NCI-H2107 (cell line): Measurements from ENCODE around the gene LSMEM2.
"Not testable (repeated sequence)": the region's sequence is repeated elsewhere in the genome, so short reads cannot be mapped to it uniquely, and the experiment has no call there.

Experiments used
- DNase-seq: peaks from one replicate; lab custom pipeline; 2025; lab: John Stamatoyannopoulos, UW

LSMEM2 gene

GRCh38 chr3:50278880-50279224 is at the start of gene LSMEM2:
LSMEM2 (plus strand) TSS chr3:50279087; CDS start chr3:50279114, 27 bp downstream.
- no peak for DNase-seq

- DNase-seq: no peak
Measured at GRCh38 chr3:50229490-50229889, 49.4 kb upstream of the LSMEM2 start.

GRCh38 chr3:50230104-50230793 is 48.6 kb upstream of the LSMEM2 start:
- DNase-seq: no peak

GRCh38 chr3:50230794-50231125 is 48.1 kb upstream of the LSMEM2 start:
- DNase-seq: no peak

GRCh38 chr3:50231581-50231980 is 47.3 kb upstream of the LSMEM2 start:
- DNase-seq: no peak

- DNase-seq: no peak
Measured at GRCh38 chr3:50232303-50232702, 46.6 kb upstream of the LSMEM2 start.

- no peak for DNase-seq
Measured at GRCh38 chr3:50233176-50233575, 45.7 kb upstream of the LSMEM2 start.

- DNase-seq: peak; percentile 88
Measured at GRCh38 chr3:50235716-50236483, 43.0 kb upstream of the LSMEM2 start, which contains the start of gene GNAI2. GNAI2 (plus strand) TSS chr3:50236204; CDS start chr3:50236336, 132 bp downstream.

- DNase-seq: no peak
Measured at GRCh38 chr3:50236484-50237132, 42.3 kb upstream of the LSMEM2 start.

GRCh38 chr3:50237133-50237651 is 41.7 kb upstream of the LSMEM2 start:
- no peak for DNase-seq

- no peak for DNase-seq
Measured at GRCh38 chr3:50237754-50238548, 40.9 kb upstream of the LSMEM2 start.

GRCh38 chr3:50238549-50239026 is 40.3 kb upstream of the LSMEM2 start:
- DNase-seq: no peak

- no peak for DNase-seq
Measured at GRCh38 chr3:50239649-50240048, 39.2 kb upstream of the LSMEM2 start.

- DNase-seq: no peak
Measured at GRCh38 chr3:50241163-50241562, 37.7 kb upstream of the LSMEM2 start.

GRCh38 chr3:50241713-50242380 is 37.0 kb upstream of the LSMEM2 start:
- no peak for DNase-seq

GRCh38 chr3:50242381-50242770 is 36.5 kb upstream of the LSMEM2 start:
- DNase-seq: no peak

- DNase-seq: no peak
Measured at GRCh38 chr3:50242851-50243542, 35.9 kb upstream of the LSMEM2 start.

- no peak for DNase-seq
Measured at GRCh38 chr3:50243543-50243895, 35.4 kb upstream of the LSMEM2 start.

GRCh38 chr3:50244813-50245212 is 34.1 kb upstream of the LSMEM2 start:
- not testable (repeated sequence) for DNase-seq

- no peak for DNase-seq
Measured at GRCh38 chr3:50245251-50245745, 33.6 kb upstream of the LSMEM2 start.
